ENCODE data around the gene OOSP2. TPM values are rescaled to one million over a fixed set of nuclear protein-coding genes. Genes with fewer than 3 reads are reported as not detected.
"Not testable (repeated sequence)": the region's sequence is repeated elsewhere in the genome, so short reads cannot be mapped to it uniquely, and the experiment has no call there.

OOSP2 gene
- total RNA-seq, 1 experiment from 2014 or later: not detected

DNA sequence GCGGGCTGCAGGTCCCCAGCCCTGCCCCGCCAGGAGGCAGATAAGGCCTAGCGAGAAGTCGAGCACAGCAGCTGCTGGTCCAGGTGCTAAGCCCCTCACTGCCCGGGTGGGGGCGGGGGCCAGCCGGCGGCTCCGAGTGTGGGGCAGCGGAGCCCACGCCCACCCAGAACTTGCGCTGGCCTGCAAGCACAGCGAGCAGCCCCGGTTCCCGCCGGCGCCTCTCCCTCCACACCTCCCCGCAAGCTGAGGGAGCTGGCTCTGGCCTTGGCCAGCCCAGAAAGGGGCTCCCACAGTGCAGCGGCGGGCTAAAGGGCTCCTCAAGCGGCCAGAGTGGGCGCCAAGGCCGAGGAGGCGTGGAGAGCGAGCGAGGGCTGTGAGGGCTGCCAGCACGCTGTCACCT lies 19.8 kb upstream of the OOSP2 start:
- DNase-seq; H3K9me3 ChIP-seq (ENCODE audit: low read length); H3K4me1 ChIP-seq (ENCODE audit: low read length): not testable (repeated sequence)

DNA sequence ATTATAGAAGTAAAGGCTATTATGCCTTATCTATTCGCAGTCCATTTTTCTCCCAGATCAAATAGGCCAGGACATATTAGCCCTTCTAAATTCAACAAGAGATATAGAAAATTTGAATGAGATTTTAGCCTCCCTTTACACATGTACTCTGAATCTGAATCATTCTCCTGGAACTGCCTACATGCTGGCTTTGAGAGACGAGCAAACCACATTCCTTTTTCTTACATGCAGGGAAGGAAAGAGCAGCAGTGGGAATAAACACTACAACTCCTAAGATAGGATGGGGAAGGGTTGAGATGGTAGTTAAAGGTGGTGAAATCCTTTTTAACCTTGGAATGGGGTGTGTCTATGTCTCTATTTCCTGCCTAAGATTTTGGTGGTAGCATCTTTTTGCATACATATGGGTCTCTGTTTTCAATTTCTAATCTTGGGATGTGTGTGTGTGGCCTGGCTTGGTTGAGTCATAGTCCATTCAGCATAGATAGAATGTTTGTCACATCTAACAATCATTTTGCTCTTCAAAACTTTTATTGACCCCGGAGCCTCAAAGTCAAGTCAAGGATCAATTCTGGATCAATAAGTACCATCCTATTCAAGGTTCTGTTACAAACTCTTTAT lies 11.1 kb upstream of the OOSP2 start:
- no peaks in the 10 kb centered on the region for H3K36me3 ChIP-seq (ENCODE audit: insufficient read depth, low read length)
- H3K27ac ChIP-seq (ENCODE audit: low read length): no peak overlapping the region
- H3K79me2 ChIP-seq (ENCODE audit: low read length): no peaks in the 10 kb centered on the region
- no peak overlapping the region for H3K4me3 ChIP-seq (ENCODE audit: low read length)
- H4K20me1 ChIP-seq (ENCODE audit: insufficient read depth, low read depth, low read length): no peaks in the 10 kb centered on the region
- H3K4me2 ChIP-seq (ENCODE audit: low read depth, low read length, poor library complexity, severe bottlenecking): no peak overlapping the region
- no peak overlapping the region for H2AFZ ChIP-seq (ENCODE audit: low read length)
- no peaks in the 10 kb centered on the region for H3K9me3 ChIP-seq (ENCODE audit: low read length)
- no peaks in the 10 kb centered on the region for H3K9me2 ChIP-seq (replicated peaks; ENCODE audit: insufficient read depth, low read length)
- DNase-seq: no peak
- H3K4me1 ChIP-seq (ENCODE audit: low read length): no peaks in the 10 kb centered on the region
- no peak overlapping the region for H3K9ac ChIP-seq (ENCODE audit: low read length)
- no peaks in the 10 kb centered on the region for H3K27me3 ChIP-seq (ENCODE audit: low read length)

More for the DNA sequence above, 19.8 kb upstream of the OOSP2 start:
- H3K9ac ChIP-seq (ENCODE audit: low read length); H3K4me3 ChIP-seq (ENCODE audit: low read length); H3K4me2 ChIP-seq (ENCODE audit: low read depth, low read length, poor library complexity, severe bottlenecking); H4K20me1 ChIP-seq (ENCODE audit: insufficient read depth, low read depth, low read length); H3K27me3 ChIP-seq (ENCODE audit: low read length); H3K27ac ChIP-seq (ENCODE audit: low read length); H2AFZ ChIP-seq (ENCODE audit: low read length); H3K79me2 ChIP-seq (ENCODE audit: low read length); H3K36me3 ChIP-seq (ENCODE audit: insufficient read depth, low read length); H3K9me2 ChIP-seq (replicated peaks; ENCODE audit: insufficient read depth, low read length): not testable (repeated sequence)

DNA sequence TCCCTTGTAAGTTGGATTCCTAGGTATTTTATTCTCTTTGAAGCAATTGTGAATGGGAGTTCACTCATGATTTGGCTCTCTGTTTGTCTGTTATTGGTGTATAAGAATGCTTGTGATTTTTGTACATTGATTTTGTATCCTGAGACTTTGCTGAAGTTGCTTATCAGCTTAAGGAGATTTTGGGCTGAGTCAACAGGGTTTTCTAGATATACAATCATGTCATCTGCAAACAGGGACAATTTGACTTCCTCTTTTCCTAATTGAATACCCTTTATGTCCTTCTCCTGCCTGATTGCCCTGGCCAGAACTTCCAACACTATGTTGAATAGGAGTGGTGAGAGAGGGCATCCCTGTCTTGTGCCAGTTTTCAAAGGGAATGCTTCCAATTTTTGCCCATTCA lies 10.2 kb downstream of the OOSP2 start:
- H3K9me2 ChIP-seq (replicated peaks; ENCODE audit: insufficient read depth, low read length); H3K4me1 ChIP-seq (ENCODE audit: low read length); H3K27ac ChIP-seq (ENCODE audit: low read length); H4K20me1 ChIP-seq (ENCODE audit: insufficient read depth, low read depth, low read length); H3K27me3 ChIP-seq (ENCODE audit: low read length); H3K9ac ChIP-seq (ENCODE audit: low read length); H3K4me2 ChIP-seq (ENCODE audit: low read depth, low read length, poor library complexity, severe bottlenecking); DNase-seq; H2AFZ ChIP-seq (ENCODE audit: low read length); H3K9me3 ChIP-seq (ENCODE audit: low read length); H3K36me3 ChIP-seq (ENCODE audit: insufficient read depth, low read length); H3K79me2 ChIP-seq (ENCODE audit: low read length); H3K4me3 ChIP-seq (ENCODE audit: low read length): not testable (repeated sequence)

DNA sequence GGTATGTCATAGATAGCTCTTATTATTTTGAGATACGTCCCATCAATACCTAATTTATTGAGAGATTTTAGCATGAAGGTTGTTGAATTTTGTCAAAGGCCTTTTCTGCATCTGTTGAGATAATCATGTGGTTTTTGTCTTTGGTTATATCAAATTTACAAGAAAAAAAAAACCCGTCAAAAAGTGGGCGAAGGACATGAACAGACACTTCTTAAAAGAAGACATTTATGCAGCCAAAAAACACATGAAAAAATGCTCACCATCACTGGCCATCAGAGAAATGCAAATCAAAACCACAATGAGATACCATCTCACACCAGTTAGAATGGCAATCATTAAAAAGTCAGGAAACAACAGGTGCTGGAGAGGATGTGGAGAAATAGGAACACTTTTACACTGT lies 10.6 kb downstream of the OOSP2 start:
- not testable (repeated sequence) for H3K9ac ChIP-seq (ENCODE audit: low read length); H3K27ac ChIP-seq (ENCODE audit: low read length); H3K4me2 ChIP-seq (ENCODE audit: low read depth, low read length, poor library complexity, severe bottlenecking); DNase-seq; H4K20me1 ChIP-seq (ENCODE audit: insufficient read depth, low read depth, low read length); H3K4me3 ChIP-seq (ENCODE audit: low read length); H3K27me3 ChIP-seq (ENCODE audit: low read length); H3K9me3 ChIP-seq (ENCODE audit: low read length); H3K79me2 ChIP-seq (ENCODE audit: low read length); H3K36me3 ChIP-seq (ENCODE audit: insufficient read depth, low read length); H2AFZ ChIP-seq (ENCODE audit: low read length); H3K9me2 ChIP-seq (replicated peaks; ENCODE audit: insufficient read depth, low read length); H3K4me1 ChIP-seq (ENCODE audit: low read length)

DNA sequence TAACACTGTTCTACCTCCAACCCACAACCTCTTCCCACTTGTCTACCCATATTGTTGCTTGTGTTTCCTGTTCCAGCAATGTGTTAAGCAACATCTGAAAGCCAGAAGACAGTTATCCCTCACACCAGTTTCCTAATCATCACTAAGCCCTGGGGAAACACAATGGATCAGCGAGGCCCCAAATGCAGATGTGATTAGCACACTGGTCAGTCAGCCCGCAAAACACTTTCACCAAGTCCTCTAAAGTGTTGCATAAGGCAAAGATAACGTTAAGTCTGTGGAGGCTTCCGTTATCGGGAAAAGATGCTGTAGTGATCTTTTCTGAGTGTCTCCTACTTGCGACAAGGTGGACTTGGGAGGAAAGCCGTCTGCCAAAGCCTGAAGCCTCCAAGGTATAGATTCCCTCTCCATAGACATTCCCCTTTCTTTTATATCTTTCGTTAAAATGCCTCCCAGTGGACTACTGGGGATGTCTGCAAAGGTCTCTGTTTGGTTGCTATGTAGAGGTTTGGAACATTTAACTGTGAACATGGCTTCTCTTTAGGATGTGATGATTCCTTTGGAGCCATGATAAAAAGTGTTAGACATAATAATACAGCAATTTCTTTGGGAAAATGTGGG lies 16.2 kb downstream of the OOSP2 start, which contains the start of gene MS4A3:
Gene MS4A3 (plus strand): TSS at position 317 of the 621 bp plus-strand sequence. CDS start 4,496 bp downstream, outside the sequence.
- H3K9me3 ChIP-seq (ENCODE audit: low read length): no peaks in the 10 kb centered on the region
- H3K4me3 ChIP-seq (ENCODE audit: low read length): no peak within 1 kb of the TSS
- H2AFZ ChIP-seq (ENCODE audit: low read length): no peak within 1 kb of the TSS
- H3K27ac ChIP-seq (ENCODE audit: low read length): no peak within 1 kb of the TSS
- no peaks in the 10 kb centered on the region for H4K20me1 ChIP-seq (ENCODE audit: insufficient read depth, low read depth, low read length)
- H3K4me2 ChIP-seq (ENCODE audit: low read depth, low read length, poor library complexity, severe bottlenecking): no peak within 1 kb of the TSS
- no peak for DNase-seq
- no peaks in the 10 kb centered on the region for H3K36me3 ChIP-seq (ENCODE audit: insufficient read depth, low read length)
- H3K4me1 ChIP-seq (ENCODE audit: low read length): no peaks in the 10 kb centered on the region
- H3K9me2 ChIP-seq (replicated peaks; ENCODE audit: insufficient read depth, low read length): no peaks in the 10 kb centered on the region
- H3K27me3 ChIP-seq (ENCODE audit: low read length): no peaks in the 10 kb centered on the region
- no peak within 1 kb of the TSS for H3K9ac ChIP-seq (ENCODE audit: low read length)
- no peaks in the 10 kb centered on the region for H3K79me2 ChIP-seq (ENCODE audit: low read length)

- H3K9me3 ChIP-seq (ENCODE audit: low read length): no peaks in the 10 kb centered on the region
- no peak for DNase-seq
- H3K4me1 ChIP-seq (ENCODE audit: low read length): no peaks in the 10 kb centered on the region
- H3K79me2 ChIP-seq (ENCODE audit: low read length): no peaks in the 10 kb centered on the region
- H3K9ac ChIP-seq (ENCODE audit: low read length): no peak overlapping the region
- no peaks in the 10 kb centered on the region for H4K20me1 ChIP-seq (ENCODE audit: insufficient read depth, low read depth, low read length)
- no peaks in the 10 kb centered on the region for H3K36me3 ChIP-seq (ENCODE audit: insufficient read depth, low read length)
- no peak overlapping the region for H2AFZ ChIP-seq (ENCODE audit: low read length)
- H3K27ac ChIP-seq (ENCODE audit: low read length): no peak overlapping the region
- H3K4me2 ChIP-seq (ENCODE audit: low read depth, low read length, poor library complexity, severe bottlenecking): no peak overlapping the region
- no peaks in the 10 kb centered on the region for H3K9me2 ChIP-seq (replicated peaks; ENCODE audit: insufficient read depth, low read length)
- H3K4me3 ChIP-seq (ENCODE audit: low read length): no peak overlapping the region
- no peaks in the 10 kb centered on the region for H3K27me3 ChIP-seq (ENCODE audit: low read length)
Measured at GRCh38 chr11:60059052-60059451, 18.8 kb downstream of the OOSP2 start.

DNA sequence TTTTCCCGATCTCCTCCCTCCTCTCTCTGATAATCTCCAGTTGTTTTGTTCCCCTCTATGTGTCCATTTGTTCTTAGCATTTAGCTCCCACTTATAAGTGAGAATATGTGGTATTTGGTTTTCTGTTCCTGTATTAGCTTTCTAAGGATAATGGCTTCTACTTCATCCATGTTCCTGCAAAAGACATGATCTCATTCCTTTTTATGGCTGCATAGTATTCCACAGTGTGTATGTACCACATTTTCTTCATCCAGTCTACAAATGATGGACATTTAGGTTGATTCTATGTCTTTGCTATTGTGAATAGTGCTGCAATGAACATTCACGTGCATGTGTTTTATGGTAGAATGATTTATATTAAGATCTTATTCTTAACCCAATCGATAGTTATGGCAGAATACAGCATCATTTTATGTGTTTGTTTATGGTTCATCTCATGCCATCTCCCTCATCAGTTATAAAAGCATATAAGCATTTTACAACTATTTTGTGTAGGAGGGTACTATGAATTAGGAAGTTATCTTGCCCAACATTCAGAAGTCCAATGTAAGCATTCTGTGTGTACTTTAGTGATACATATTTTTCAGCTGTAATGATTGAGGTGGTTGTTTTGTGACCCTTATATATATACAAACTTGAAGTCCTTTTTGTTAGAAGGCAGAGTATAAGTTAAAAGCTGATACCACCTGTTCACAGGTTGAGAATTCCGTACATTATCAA lies 19.5 kb downstream of the OOSP2 start:
- Histone ChIP-seq H4K20me1 (ENCODE audit: insufficient read depth, low read depth, low read length) (no peaks in the 10 kb centered on the region), H3K4me3 (ENCODE audit: low read length) (no peak overlapping the region), H3K79me2 (ENCODE audit: low read length) (no peaks in the 10 kb centered on the region), H3K4me2 (ENCODE audit: low read depth, low read length, poor library complexity, severe bottlenecking) (no peak overlapping the region), H2AFZ (ENCODE audit: low read length) (no peak overlapping the region), H3K27ac (ENCODE audit: low read length) (no peak overlapping the region), H3K27me3 (ENCODE audit: low read length) (no peaks in the 10 kb centered on the region), H3K9ac (ENCODE audit: low read length) (no peak overlapping the region), H3K36me3 (ENCODE audit: insufficient read depth, low read length) (no peaks in the 10 kb centered on the region), H3K9me2 (replicated peaks; ENCODE audit: insufficient read depth, low read length) (no peaks in the 10 kb centered on the region), H3K9me3 (ENCODE audit: low read length) (no peaks in the 10 kb centered on the region), H3K4me1 (ENCODE audit: low read length) (no peaks in the 10 kb centered on the region)
- DNase-seq: no peak

DNA sequence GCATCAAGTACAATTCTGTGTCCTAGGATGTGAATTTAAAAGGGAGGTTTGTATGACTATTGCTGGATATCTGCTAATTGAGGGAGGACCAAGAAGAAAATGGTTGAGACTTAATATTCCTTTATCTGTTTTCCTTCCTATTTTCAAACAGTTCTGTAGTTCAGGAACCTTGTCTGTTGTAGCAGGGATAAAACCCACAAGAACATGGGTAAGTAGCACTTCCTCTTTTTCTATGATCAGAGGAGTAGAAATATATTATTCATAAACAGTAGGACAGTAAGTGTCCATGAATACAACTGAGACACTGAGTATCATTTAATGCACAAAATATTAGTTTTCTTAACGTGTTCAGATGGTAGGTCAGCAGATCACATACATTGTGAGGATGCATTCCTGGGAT lies 23.9 kb downstream of the OOSP2 start:
- no peaks in the 10 kb centered on the region for H3K79me2 ChIP-seq (ENCODE audit: low read length)
- no peak overlapping the region for H2AFZ ChIP-seq (ENCODE audit: low read length)
- no peaks in the 10 kb centered on the region for H3K27me3 ChIP-seq (ENCODE audit: low read length)
- no peaks in the 10 kb centered on the region for H4K20me1 ChIP-seq (ENCODE audit: insufficient read depth, low read depth, low read length)
- no peak overlapping the region for H3K4me2 ChIP-seq (ENCODE audit: low read depth, low read length, poor library complexity, severe bottlenecking)
- no peak overlapping the region for H3K9ac ChIP-seq (ENCODE audit: low read length)
- no peak overlapping the region for H3K4me3 ChIP-seq (ENCODE audit: low read length)
- H3K4me1 ChIP-seq (ENCODE audit: low read length): no peaks in the 10 kb centered on the region
- H3K27ac ChIP-seq (ENCODE audit: low read length): no peak overlapping the region
- no peak for DNase-seq
- no peaks in the 10 kb centered on the region for H3K36me3 ChIP-seq (ENCODE audit: insufficient read depth, low read length)
- no peaks in the 10 kb centered on the region for H3K9me3 ChIP-seq (ENCODE audit: low read length)
- H3K9me2 ChIP-seq (replicated peaks; ENCODE audit: insufficient read depth, low read length): no peaks in the 10 kb centered on the region

All from Karpas-422 (cell line).